HCT116 (cell line): Measurements from ENCODE around the gene FAM131B. TPM values are rescaled to one million over a fixed set of nuclear protein-coding genes. Genes with fewer than 3 reads are reported as not detected.

Source experiments
- ATAC-seq: fragments of 200-7000 bp; cut with Tn5 transposase; 2 replicates; pipeline ENCODE4 v1.9.1; 2020; ENCODE audit warnings: mild to moderate bottlenecking, moderate library complexity
- BruUV-seq: library from RNA; stranded (reverse); fragments of 400-500 nt; replicated peaks from 2 replicates; lab custom pipeline; 2021; lab: Mats Ljungman, UMichigan
- CTCF ChIA-PET: fragments of 300-600 bp; sonication (Branson Sonifier 250); formaldehyde crosslinking; loops from one replicate; lab custom pipeline; 2021; ENCODE audit warnings: antibody characterized with exemption; lab: Charles Lee
- POLR2A ChIA-PET: fragments of 300-600, 350-600 bp; sonication (Branson Sonifier 250); formaldehyde crosslinking; loops from one replicate; lab custom pipeline; 2021; ENCODE audit warnings: antibody characterized with exemption; lab: Charles Lee
- RAD21 ChIA-PET, 2 experiments: fragments of 300-600 bp; sonication (Branson Sonifier 250); formaldehyde crosslinking; loops; one replicate each; lab custom pipeline; 2023; ENCODE audit warnings: low total read pairs in 2 of 2; ENCODE audit not compliant: uncharacterized antibody in 2 of 2, unreplicated experiment in 2 of 2, low non-redundant PET in 1 of 2; lab: Charles Lee
- DNase-seq: peaks from one replicate; pipeline ENCODE4 v3.0.0-alpha.2; 2010; ENCODE audit warnings: low read depth, low spot score
- H2AFZ ChIP-seq: fragments of 200-600 bp; shearing (Covaris generic), sonication (generic); 2 replicates; pipeline ENCODE4 v1.6.1; 2017; ENCODE audit warnings: low read depth, mixed run types, mixed read lengths, antibody characterized with exemption, low read length; ENCODE audit not compliant: poor library complexity, severe bottlenecking
- H3K27ac ChIP-seq: 2 replicates; pipeline ENCODE4 v1.5.1; 2012; ENCODE audit warnings: low read depth, low read length
- H3K27me3 ChIP-seq: fragments of 200-600 bp; sonication (generic); 2 replicates; pipeline ENCODE4 v1.6.1; 2016; ENCODE audit warnings: mixed run types, low read length, mixed read lengths; ENCODE audit not compliant: insufficient read depth
- H3K36me3 ChIP-seq, 2 experiments: fragments of 200-500 bp in 1 of 2; fragments of 200-600 bp in 1 of 2; sonication (Bioruptor generic) in 1 of 2; sonication (generic) in 1 of 2; 2 replicates each; pipeline versions ENCODE4 v1.5.1 to v1.6.1; 2014 to 2016; ENCODE audit warnings: low read length in 2 of 2, inconsistent platforms in 1 of 2, mixed read lengths in 1 of 2, mixed run types in 1 of 2; ENCODE audit not compliant: insufficient read depth in 2 of 2, control insufficient read depth in 1 of 2
- H3K4me1 ChIP-seq, 2 experiments: fragments of 200-600 bp in 1 of 2; sonication (generic) in 1 of 2; 2 replicates each; pipeline versions ENCODE4 v1.5.1 to v1.6.1; 2012 to 2017; ENCODE audit warnings: low read length in 2 of 2, inconsistent platforms in 1 of 2, mild to moderate bottlenecking in 1 of 2, mixed read lengths in 1 of 2, mixed run types in 1 of 2, moderate library complexity in 1 of 2; ENCODE audit not compliant: insufficient read depth in 2 of 2, control insufficient read depth in 1 of 2
- H3K4me2 ChIP-seq: fragments of 200-600 bp; sonication (generic); 2 replicates; pipeline ENCODE4 v1.6.1; 2017; ENCODE audit warnings: mixed run types, low read length, mixed read lengths
- H3K4me3 ChIP-seq, 2 experiments: fragments of 200-600 bp in 1 of 2; sonication (generic) in 1 of 2; replicated peaks in 1 of 2; 2 replicates each; pipeline ENCODE4 v1.5.1; 2011 to 2016; ENCODE audit warnings: low read length in 2 of 2, control low read depth in 1 of 2, low read depth in 1 of 2, mild to moderate bottlenecking in 1 of 2, mixed read lengths in 1 of 2, mixed run types in 1 of 2
- H3K79me2 ChIP-seq: fragments of 200-600 bp; sonication (generic); 2 replicates; pipeline ENCODE4 v1.6.1; 2017; ENCODE audit warnings: mild to moderate bottlenecking, mixed run types, low read length, moderate library complexity, mixed read lengths; ENCODE audit not compliant: insufficient read depth
- H3K9ac ChIP-seq: fragments of 200-600 bp; sonication (generic); 2 replicates; pipeline ENCODE4 v1.6.1; 2016; ENCODE audit warnings: low read length, mixed read lengths
- H3K9me2 ChIP-seq: fragments of 200-600 bp; sonication (generic), shearing (Covaris generic); 2 replicates; pipeline ENCODE4 v1.6.1; 2017; ENCODE audit warnings: mixed run types, mild to moderate bottlenecking, moderate library complexity; ENCODE audit not compliant: insufficient read depth
- H3K9me3 ChIP-seq, 2 experiments: fragments of 200-500 bp in 1 of 2; fragments of 200-600 bp in 1 of 2; sonication (Bioruptor generic) in 1 of 2; sonication (generic) in 1 of 2; 2 replicates each; pipeline ENCODE4 v1.6.1; 2014 to 2017; ENCODE audit warnings: low read length in 2 of 2, mixed read lengths in 2 of 2, inconsistent platforms in 1 of 2, low read depth in 1 of 2, mild to moderate bottlenecking in 1 of 2, mixed run types in 1 of 2, moderate library complexity in 1 of 2; ENCODE audit not compliant: control insufficient read depth in 1 of 2, insufficient read depth in 1 of 2
- H4K20me1 ChIP-seq: fragments of 200-600 bp; sonication (generic), shearing (Covaris generic); 2 replicates; pipeline ENCODE4 v1.6.1; 2017; ENCODE audit warnings: mixed run types, mild to moderate bottlenecking, moderate library complexity; ENCODE audit not compliant: insufficient read depth
- ATF3 ChIP-seq: IDR thresholded peaks from 2 replicates; pipeline ENCODE4 v1.6.1; 2012
- CBX3 ChIP-seq: IDR thresholded peaks from 2 replicates; pipeline ENCODE4 v1.6.1; 2012; ENCODE audit warnings: low read depth
- CEBPB ChIP-seq: IDR thresholded peaks from 2 replicates; pipeline ENCODE4 v1.6.1; 2012; ENCODE audit warnings: low read depth
- CTCF ChIP-seq, 3 experiments: fragments of 200-600 bp in 1 of 3; sonication (generic) in 1 of 3; IDR thresholded peaks in 2 of 3; conservative IDR thresholded peaks in 1 of 3; 2 replicates each; pipeline ENCODE4 v1.5.1; 2012 to 2017; ENCODE audit warnings: low read depth in 2 of 3, low read length in 2 of 3, antibody characterized with exemption in 1 of 3, borderline replicate concordance in 1 of 3, control low read depth in 1 of 3, mild to moderate bottlenecking in 1 of 3, mixed read lengths in 1 of 3, mixed run types in 1 of 3, moderate library complexity in 1 of 3; ENCODE audit not compliant: insufficient read depth in 1 of 3
- ELF1 ChIP-seq: IDR thresholded peaks from 2 replicates; pipeline ENCODE4 v1.6.1; 2012; ENCODE audit warnings: low read depth, borderline replicate concordance
- EZH2 ChIP-seq: fragments of 200-600 bp; sonication (generic); IDR thresholded peaks from 2 replicates; pipeline ENCODE4 v1.6.1; 2017; ENCODE audit warnings: antibody characterized with exemption, mixed run types
- EZH2phosphoT487 ChIP-seq: fragments of 200-600 bp; IDR thresholded peaks from 2 replicates; pipeline ENCODE4 v1.6.1; 2018; ENCODE audit warnings: antibody characterized with exemption, borderline replicate concordance
- FOSL1 ChIP-seq: IDR thresholded peaks from 2 replicates; pipeline ENCODE4 v1.6.1; 2012; ENCODE audit warnings: low read depth
- JUND ChIP-seq: IDR thresholded peaks from 2 replicates; pipeline ENCODE4 v1.6.1; 2012
- POLR2A ChIP-seq: IDR thresholded peaks from 2 replicates; pipeline ENCODE4 v1.7.0; 2011; ENCODE audit warnings: borderline replicate concordance; ENCODE audit not compliant: insufficient read depth, insufficient read length; ENCODE audit errors: extremely low read depth
- POLR2AphosphoS5 ChIP-seq: IDR thresholded peaks from 2 replicates; pipeline ENCODE4 v1.6.1; 2011; ENCODE audit warnings: mild to moderate bottlenecking, low read depth, low read length, moderate library complexity
- RAD21 ChIP-seq: IDR thresholded peaks from 2 replicates; pipeline ENCODE4 v1.6.1; 2012; ENCODE audit warnings: low read depth, mild to moderate bottlenecking
- REST ChIP-seq: IDR thresholded peaks from 2 replicates; pipeline ENCODE4 v1.6.1; 2012; ENCODE audit warnings: low read depth
- SIN3A ChIP-seq: IDR thresholded peaks from 2 replicates; pipeline ENCODE4 v1.6.1; 2012; ENCODE audit warnings: low read depth
- SP1 ChIP-seq: IDR thresholded peaks from 2 replicates; pipeline ENCODE4 v1.6.1; 2012; ENCODE audit warnings: low read depth
- SRF ChIP-seq: IDR thresholded peaks from 2 replicates; pipeline ENCODE4 v1.6.1; 2012; ENCODE audit warnings: low read depth
- TCF7L2 ChIP-seq: IDR thresholded peaks from 2 replicates; pipeline ENCODE4 v1.7.0; 2011; ENCODE audit warnings: borderline replicate concordance, inconsistent platforms; ENCODE audit not compliant: insufficient read depth, insufficient read length; ENCODE audit errors: extremely low read depth
- ZFX ChIP-seq: fragments of 450-650 bp; IDR thresholded peaks from 2 replicates; pipeline ENCODE4 v1.6.1; 2017
- ZNF274 ChIP-seq: fragments of 200-500 bp; sonication (Bioruptor generic); IDR thresholded peaks from 2 replicates; pipeline ENCODE4 v1.6.1; 2014; ENCODE audit warnings: mild to moderate bottlenecking, low read depth, low read length, inconsistent platforms
- intact Hi-C: fragments of 100-400 bp; cut with micrococcal nuclease; formaldehyde crosslinking; loops from 2 replicates; pipeline ENCODE4 v1.10.0; 2022
- total RNA-seq: library from RNA; stranded (reverse); gene quantifications from one replicate; pipeline ENCODE4 v1.2.1, GENCODE V29; 2021; ENCODE audit not compliant: unreplicated experiment

FAM131B gene
- total RNA-seq, 1 experiment from 2014 or later, result 0.20 TPM

- H3K27ac ChIP-seq, result no peak overlapping the region
- H3K36me3 ChIP-seq, result no peaks in the 10 kb centered on the region
- H3K9me3 ChIP-seq, result no peaks in the 10 kb centered on the region
- ChIA-PET CTCF (interaction anchor here (1.1 to 1.6 kb wide), 2 partner anchors 10 to 35 kb away, joined by 3 read pairs; no protein-coding TSS in a partner anchor), POLR2A (interaction anchor here (1.4 kb wide), 1 partner anchor 10 kb away, joined by 3 read pairs; no protein-coding TSS in a partner anchor), RAD21 (interaction anchor here in 1 of 2 experiments (0.9 kb wide), 1 partner anchor 130 kb away, joined by 3 read pairs; no protein-coding TSS in a partner anchor)
- peak overlapping the region; percentile 59; the same call in 1 of the 2 replicates for H3K4me2 ChIP-seq
- H3K4me1 ChIP-seq, result peaks cover 11 to 44% of the 10 kb centered on the region in 2 experiments
- no TSS peak for BruUV-seq
- H3K9ac ChIP-seq, result no peak overlapping the region
- peak overlapping the region; percentile 52 for H2AFZ ChIP-seq
- no peaks in the 10 kb centered on the region for H4K20me1 ChIP-seq
- intact Hi-C loops, result no loop called here
- H3K27me3 ChIP-seq, result no peaks in the 10 kb centered on the region
- no peaks in the 10 kb centered on the region for H3K79me2 ChIP-seq
- no peak for DNase-seq
- H3K4me3 ChIP-seq, result no peak overlapping the region
- no peaks in the 10 kb centered on the region for H3K9me2 ChIP-seq
- ATAC-seq, result no peak
- TF ChIP-seq SRF, result no peak
- TF ChIP-seq ZFX, result no peak
- TF ChIP-seq JUND, result no peak
- TF ChIP-seq EZH2, result no peak
- no peak for TF ChIP-seq RAD21
- TF ChIP-seq ATF3, result no peak
- no peak for TF ChIP-seq CBX3
- no peak for TF ChIP-seq ZNF274
- TF ChIP-seq ELF1, result no peak
- TF ChIP-seq CTCF (IDR thresholded peaks at IDR 0.05 in 2 of 3, conservative IDR thresholded peaks at IDR 0.05 in 1 of 3; ENCODE audit: borderline replicate concordance in 1 of 3, insufficient read depth in 1 of 3, low read depth in 2 of 3, low read length in 2 of 3), result no peak
- no peak for TF ChIP-seq CEBPB
- TF ChIP-seq POLR2AphosphoS5, result no peak
- TF ChIP-seq REST, result no peak
- no peak for TF ChIP-seq POLR2A
- no peak for TF ChIP-seq TCF7L2
- TF ChIP-seq FOSL1, result no peak
- TF ChIP-seq EZH2phosphoT487, result no peak
- no peak for TF ChIP-seq SP1
- no peak for TF ChIP-seq SIN3A
Measured at GRCh38 chr7:143369678-143370651, 7.5 kb upstream of the FAM131B start.
